RCC 7860 (cell line): ENCODE results near the gene NF1.
"Not testable (repeated sequence)": the region's sequence is repeated elsewhere in the genome, so short reads cannot be mapped to it uniquely, and the experiment has no call there.

Source experiments
- DNase-seq: peaks from one replicate; pipeline ENCODE4 v3.0.0-alpha.2; 2015; ENCODE audit warnings: low spot score
- FAIRE-seq: peaks from 2 replicates; lab custom pipeline; 2012; peaks lifted over from hg19 to GRCh38; lab: Jason Lieb, UNC

The NF1 gene

DNA sequence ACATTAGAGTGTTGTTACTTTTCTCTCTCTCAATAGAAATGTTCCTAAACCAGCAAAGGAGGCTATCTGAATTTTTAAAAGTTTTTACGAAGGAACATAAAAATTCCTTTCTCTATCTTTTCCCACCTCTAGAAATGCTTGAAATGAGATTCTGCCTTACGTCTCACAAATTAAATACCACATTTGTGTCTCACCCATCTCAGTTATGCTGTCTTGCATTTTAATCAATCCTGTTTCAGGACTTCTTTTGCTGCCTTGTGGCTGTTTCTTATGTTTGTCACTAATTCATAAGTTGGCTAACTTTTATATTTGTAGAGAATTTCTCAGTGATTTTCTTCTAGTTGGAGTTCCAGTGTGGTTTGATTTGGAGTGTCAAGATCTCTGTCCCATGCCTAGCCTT lies 198.8 kb downstream of the NF1 start:
- no peak for FAIRE-seq
- DNase-seq = no peak

GRCh38 chr17:31294231-31294630 lies 199.5 kb downstream of the NF1 start:
- DNase-seq = no peak
- FAIRE-seq = no peak

DNA sequence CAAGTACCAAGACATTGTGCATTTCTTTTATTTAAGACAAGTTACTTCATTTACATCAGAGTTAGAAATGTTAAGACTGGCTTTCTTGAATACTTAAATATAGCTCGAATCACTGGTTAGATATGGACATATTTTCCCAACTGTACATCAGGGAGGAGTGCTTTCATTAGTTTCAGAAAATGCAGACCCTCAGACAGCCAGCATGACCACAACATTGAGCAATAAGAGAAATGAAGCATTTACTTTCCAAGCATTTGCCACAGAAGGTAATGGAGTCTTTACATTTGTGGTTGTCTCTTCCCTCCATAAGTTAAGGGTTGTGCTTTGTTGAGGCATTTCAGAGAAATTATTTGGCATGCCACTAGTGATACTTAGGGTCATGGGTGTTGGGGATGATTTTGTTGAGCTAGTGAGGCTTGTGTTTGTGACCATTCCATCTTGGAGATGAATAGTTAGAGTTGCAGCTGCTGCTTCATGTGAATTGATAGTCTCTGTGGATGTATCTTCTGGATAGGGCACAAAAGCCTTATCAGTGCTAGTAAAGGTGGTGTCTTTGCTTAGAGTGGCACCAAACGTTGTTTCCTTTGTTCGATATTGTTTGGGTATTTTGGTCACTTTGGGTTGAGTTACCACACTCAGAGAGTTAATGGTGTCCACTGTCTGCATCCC lies 200.2 kb downstream of the NF1 start:
- DNase-seq (no peak), FAIRE-seq (peak; percentile 41)

GRCh38 chr17:31295489-31295871 lies 200.7 kb downstream of the NF1 start:
- no peak for DNase-seq
- FAIRE-seq = no peak

GRCh38 chr17:31296142-31296541 lies 201.4 kb downstream of the NF1 start:
- DNase-seq (no peak), FAIRE-seq (no peak)

GRCh38 chr17:31297090-31297489 lies 202.3 kb downstream of the NF1 start, which contains the start of gene OMG:
OMG (minus strand) TSS chr17:31297239; CDS start chr17:31296331, 908 bp downstream.
- DNase-seq = no peak

DNA sequence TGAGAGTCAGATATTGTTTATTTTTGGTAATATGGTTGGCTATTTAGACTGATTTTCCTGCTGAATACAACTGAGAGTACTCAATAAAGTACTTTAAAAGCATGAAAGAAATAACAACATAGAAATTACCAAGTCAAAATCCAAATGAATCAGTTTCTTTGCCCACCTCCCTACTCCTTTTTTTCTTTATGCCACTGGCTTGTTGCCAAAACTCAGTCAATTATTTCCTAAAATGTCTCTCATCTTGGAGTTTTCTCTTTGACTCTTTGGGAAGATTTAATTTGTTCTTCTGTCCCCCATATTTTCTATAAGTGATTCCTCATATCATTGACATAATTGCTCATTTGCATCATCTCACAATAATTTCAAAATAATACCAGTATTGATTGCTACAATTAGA lies 204.8 kb downstream of the NF1 start:
- DNase-seq (no peak), FAIRE-seq (peak; percentile 76)

More at GRCh38 chr17:31297090-31297489, 202.3 kb downstream of the NF1 start, which contains the start of gene OMG:
- no peak for FAIRE-seq

DNA sequence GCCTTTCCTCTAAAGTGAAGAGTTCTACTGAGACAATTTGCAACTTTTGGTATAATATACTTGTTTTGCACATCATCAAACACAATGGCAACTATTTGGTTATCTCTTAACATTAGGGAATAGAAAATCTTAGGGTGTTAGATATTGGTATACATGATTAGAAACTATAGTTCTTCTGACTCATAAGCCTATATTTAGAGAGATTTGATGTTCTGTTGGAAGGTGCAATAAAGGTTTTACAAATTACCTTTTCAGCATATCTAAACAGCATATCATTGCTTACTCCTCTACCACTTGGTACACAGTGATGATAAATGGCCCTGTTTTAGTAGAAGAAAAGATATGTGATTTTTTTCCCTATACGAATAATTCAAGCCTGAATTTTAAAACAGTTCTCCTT lies 212.9 kb downstream of the NF1 start:
- DNase-seq (no peak), FAIRE-seq (no peak)

DNA sequence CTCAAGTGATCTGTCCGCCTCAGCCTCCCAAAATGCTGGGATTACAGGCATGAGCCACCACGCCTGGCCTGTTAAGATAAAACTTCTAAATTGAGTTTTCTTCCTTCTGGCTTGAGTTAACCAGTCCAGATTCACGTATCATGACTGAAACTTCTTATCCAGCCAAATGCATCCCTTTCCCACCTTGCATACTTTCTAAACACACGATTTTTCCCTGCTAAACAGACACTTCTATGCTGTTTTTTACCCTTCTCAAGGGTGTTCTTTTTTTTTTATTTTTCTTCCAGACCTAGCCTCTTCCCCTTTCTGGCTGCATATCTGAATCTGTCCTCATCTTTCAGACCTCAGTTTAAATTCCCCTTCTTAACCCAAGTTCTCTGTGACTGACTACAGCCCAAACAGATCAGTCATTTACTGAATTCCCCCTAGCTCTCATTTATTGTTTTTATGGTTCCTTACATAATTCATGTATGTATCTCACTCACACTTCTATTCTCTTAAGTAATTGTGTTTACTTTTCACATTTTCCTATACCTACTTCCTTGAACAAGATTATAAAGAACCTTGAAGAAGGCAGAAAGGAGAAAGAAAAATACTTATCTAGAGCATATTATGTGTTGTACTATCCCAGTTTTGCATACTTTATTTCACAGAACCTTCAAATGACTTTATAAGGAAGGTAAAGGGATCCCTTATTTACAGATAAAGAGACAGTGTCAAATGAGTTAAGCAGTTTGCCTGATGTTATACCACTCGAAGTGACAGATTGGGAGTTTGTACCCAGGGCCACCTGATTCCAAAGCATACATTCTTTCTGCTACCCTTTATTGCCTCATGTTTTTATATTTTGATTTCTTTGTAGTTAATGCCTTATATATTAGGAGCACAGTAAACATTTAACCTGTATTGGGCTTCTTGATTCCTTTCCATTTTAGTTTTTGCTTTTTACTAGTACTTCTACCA lies 213.9 kb downstream of the NF1 start:
- FAIRE-seq (no peak), DNase-seq (no peak)

DNA sequence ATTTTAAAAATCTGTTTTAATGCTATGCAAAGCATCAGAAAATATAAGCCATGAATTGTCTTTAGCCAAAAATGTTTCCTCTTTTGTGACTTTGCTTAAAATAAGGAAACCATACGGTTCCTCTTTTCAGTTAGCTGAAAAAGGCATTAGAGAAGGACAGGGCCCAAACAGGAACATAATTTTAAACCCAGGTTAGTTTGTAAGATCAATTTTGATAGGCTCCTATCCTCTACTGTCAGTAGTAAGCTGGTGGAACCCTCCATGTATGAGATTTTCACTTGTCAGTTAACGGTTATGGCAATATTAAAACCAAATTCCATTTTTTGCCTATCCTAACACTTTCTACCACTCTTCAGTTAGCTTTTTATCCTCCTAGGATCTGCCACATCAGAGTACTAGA lies 214.8 kb downstream of the NF1 start:
- DNase-seq = no peak
- FAIRE-seq = no peak

- FAIRE-seq (no peak), DNase-seq (no peak)
Observed at GRCh38 chr17:31310260-31310659, 215.5 kb downstream of the NF1 start.

- FAIRE-seq = no peak
Observed at GRCh38 chr17:31310886-31311285, 216.1 kb downstream of the NF1 start.

GRCh38 chr17:31311526-31311925 lies 216.7 kb downstream of the NF1 start:
- no peak for DNase-seq
- no peak for FAIRE-seq

More at GRCh38 chr17:31310886-31311285, 216.1 kb downstream of the NF1 start:
- DNase-seq = no peak

DNA sequence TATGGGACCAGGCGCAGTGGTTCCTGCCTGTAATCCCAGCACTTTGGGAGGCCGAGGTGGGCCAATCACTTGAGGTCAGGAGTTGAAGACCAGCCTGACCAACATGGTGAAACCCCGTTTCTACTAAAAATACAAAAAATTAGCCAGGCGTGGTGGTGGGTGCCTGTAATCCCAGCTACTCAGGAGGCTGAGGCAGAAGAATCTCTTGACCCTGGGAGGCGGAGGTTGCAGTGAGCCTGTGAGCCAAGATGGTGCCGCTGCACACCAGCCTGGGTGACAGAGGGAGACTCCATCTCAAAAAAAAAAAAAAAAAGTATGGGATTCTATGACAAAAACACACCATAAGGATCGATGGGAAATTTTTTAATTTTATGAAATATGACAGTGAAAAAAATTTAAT lies 217.4 kb downstream of the NF1 start:
- not testable (repeated sequence) for FAIRE-seq, DNase-seq

GRCh38 chr17:31313982-31314781 lies 219.4 kb downstream of the NF1 start, which contains the start of gene EVI2B:
EVI2B (minus strand) TSS chr17:31314054; CDS start chr17:31305609, 8,445 bp downstream.
- FAIRE-seq = peak; percentile 42

GRCh38 chr17:31314782-31315100 lies 220.0 kb downstream of the NF1 start:
- DNase-seq = no peak

More at GRCh38 chr17:31313982-31314781, 219.4 kb downstream of the NF1 start, which contains the start of gene EVI2B:
- no peak for DNase-seq

GRCh38 chr17:31318298-31318801 lies 223.6 kb downstream of the NF1 start:
- peak; percentile 71 for FAIRE-seq
- DNase-seq = peak; percentile 36

More at GRCh38 chr17:31314782-31315100, 220.0 kb downstream of the NF1 start:
- no peak for FAIRE-seq

GRCh38 chr17:31318851-31319661 lies 224.3 kb downstream of the NF1 start:
- DNase-seq (no peak), FAIRE-seq (no peak)

GRCh38 chr17:31320241-31320640 lies 225.5 kb downstream of the NF1 start:
- FAIRE-seq (no peak), DNase-seq (no peak)

GRCh38 chr17:31320791-31321190 lies 226.0 kb downstream of the NF1 start:
- peak; percentile 24 for FAIRE-seq
- no peak for DNase-seq
